SK-N-SH (cell line): ENCODE data around the gene RHBDL1. TPM values are rescaled to one million over a fixed set of nuclear protein-coding genes. Genes with fewer than 3 reads are reported as not detected.

Experiments used
- CTCF ChIA-PET: fragments of 300-600, 350-600 bp; formaldehyde crosslinking; extraction: SDS; loops from one replicate; lab custom pipeline; 2021; lab: Yijun Ruan, JAX
- POLR2A ChIA-PET: fragments of 350-600 bp; sonication (Branson Sonifier 250); formaldehyde crosslinking; extraction: SDS; loops from one replicate; lab custom pipeline; 2020; ENCODE audit warnings: antibody characterized with exemption, inconsistent platforms; lab: Yijun Ruan, JAX
- DNase-seq: peaks from one replicate; pipeline ENCODE4 v3.0.0; 2012
- H2AFZ ChIP-seq: fragments of 200-600 bp; sonication (generic); 2 replicates; pipeline ENCODE4 v1.8.1; 2016; ENCODE audit warnings: antibody characterized with exemption, mild to moderate bottlenecking, low read depth
- H3F3A ChIP-seq: fragments of 200-600 bp; sonication (generic); replicated peaks from 2 replicates; pipeline ENCODE3; 2016; ENCODE audit warnings: antibody characterized with exemption, mild to moderate bottlenecking; ENCODE audit not compliant: insufficient read depth
- H3K27ac ChIP-seq, 2 experiments: fragments of 200-500 bp in 1 of 2; fragments of 200-600 bp in 1 of 2; sonication (Bioruptor generic) in 1 of 2; sonication (generic), shearing (Covaris generic) in 1 of 2; 2 replicates each; pipeline versions ENCODE4 v1.5.1 to v1.6.1; 2014 to 2016; ENCODE audit warnings: low read depth in 2 of 2, inconsistent platforms in 1 of 2, low read length in 1 of 2, mild to moderate bottlenecking in 1 of 2, mixed read lengths in 1 of 2
- H3K27me3 ChIP-seq: fragments of 200-600 bp; sonication (generic), shearing (Covaris generic); 2 replicates; pipeline ENCODE4 v1.6.1; 2016; ENCODE audit warnings: mixed run types; ENCODE audit not compliant: insufficient read depth
- H3K36me3 ChIP-seq, 2 experiments: fragments of 200-500 bp in 1 of 2; fragments of 200-600 bp in 1 of 2; sonication (Bioruptor generic) in 1 of 2; sonication (generic) in 1 of 2; replicated peaks in 1 of 2; 2 replicates each; pipeline versions ENCODE3 to v1.5.1; 2014 to 2016; ENCODE audit warnings: low read length in 1 of 2, mild to moderate bottlenecking in 1 of 2; ENCODE audit not compliant: insufficient read depth in 2 of 2, control insufficient read depth in 1 of 2
- H3K4me1 ChIP-seq, 2 experiments: fragments of 200-500 bp in 1 of 2; fragments of 200-600 bp in 1 of 2; sonication (Bioruptor generic) in 1 of 2; sonication (generic), shearing (Covaris generic) in 1 of 2; 2 replicates each; pipeline versions ENCODE4 v1.5.1 to v1.6.1; 2014 to 2016; ENCODE audit warnings: low read depth in 1 of 2, low read length in 1 of 2, mixed run types in 1 of 2; ENCODE audit not compliant: insufficient read depth in 2 of 2, control insufficient read depth in 1 of 2
- H3K4me2 ChIP-seq: fragments of 200-600 bp; sonication (generic), shearing (Covaris generic); 2 replicates; pipeline ENCODE4 v1.6.1; 2017; ENCODE audit warnings: mixed run types
- H3K4me3 ChIP-seq, 2 experiments: fragments of 200-500 bp in 1 of 2; fragments of 200-600 bp in 1 of 2; sonication (Bioruptor generic) in 1 of 2; sonication (generic), shearing (Covaris generic) in 1 of 2; 2 replicates each; pipeline versions ENCODE4 v1.5.1 to v1.8.1; 2014 to 2016; ENCODE audit warnings: low read depth in 2 of 2, inconsistent platforms in 1 of 2, low read length in 1 of 2, mild to moderate bottlenecking in 1 of 2, mixed read lengths in 1 of 2, moderate library complexity in 1 of 2
- H3K79me2 ChIP-seq: fragments of 200-600 bp; sonication (generic); 2 replicates; pipeline ENCODE4 v1.8.1; 2017; ENCODE audit warnings: mild to moderate bottlenecking; ENCODE audit not compliant: insufficient read depth
- H3K9ac ChIP-seq: fragments of 200-600 bp; sonication (generic); 2 replicates; pipeline ENCODE4 v1.6.1; 2017; ENCODE audit warnings: mixed run types
- H3K9me2 ChIP-seq: fragments of 200-600 bp; sonication (generic); 2 replicates; pipeline ENCODE4 v1.6.1; 2017; ENCODE audit warnings: mixed run types
- H3K9me3 ChIP-seq: fragments of 200-600 bp; sonication (generic); 2 replicates; pipeline ENCODE4 v1.6.1; 2017; ENCODE audit warnings: mixed run types, mild to moderate bottlenecking, moderate library complexity
- H4K20me1 ChIP-seq: fragments of 200-600 bp; sonication (generic); 2 replicates; pipeline ENCODE4 v1.6.1; 2017; ENCODE audit warnings: mild to moderate bottlenecking, mixed run types; ENCODE audit not compliant: insufficient read depth
- CTCF ChIP-seq: fragments of 200-600 bp; sonication (generic); IDR thresholded peaks from 2 replicates; pipeline ENCODE4 v1.6.1; 2017; ENCODE audit warnings: antibody characterized with exemption, mild to moderate bottlenecking, moderate library complexity
- EP300 ChIP-seq, 2 experiments: IDR thresholded peaks; 2 replicates each; pipeline versions ENCODE4 v1.4.0 to v1.6.1; 2012; ENCODE audit warnings: borderline replicate concordance in 1 of 2, low read depth in 1 of 2, low read length in 1 of 2
- EZH2phosphoT487 ChIP-seq: fragments of 200-600 bp; sonication (generic); IDR thresholded peaks from 2 replicates; pipeline ENCODE4 v1.6.1; 2017; ENCODE audit warnings: low read depth, mixed run types, mild to moderate bottlenecking, antibody characterized with exemption, moderate library complexity, borderline replicate concordance
- FOSL2 ChIP-seq: IDR thresholded peaks from 2 replicates; pipeline ENCODE4 v1.4.0; 2012; ENCODE audit warnings: low read depth, mild to moderate bottlenecking, moderate library complexity, borderline replicate concordance
- FOXJ3 ChIP-seq: sonication (generic); formaldehyde crosslinking; IDR thresholded peaks from 2 replicates; pipeline ENCODE4 v1.5.1; 2020; ENCODE audit warnings: mild to moderate bottlenecking, missing genetic modification reagents
- FOXM1 ChIP-seq: IDR thresholded peaks from 2 replicates; pipeline ENCODE4 v1.4.0; 2012; ENCODE audit warnings: low read depth, mild to moderate bottlenecking
- GATA2 ChIP-seq: sonication (generic); formaldehyde crosslinking; IDR thresholded peaks from 2 replicates; pipeline ENCODE4 v1.5.0; 2020; ENCODE audit warnings: mild to moderate bottlenecking, missing genetic modification reagents
- MAX ChIP-seq: IDR thresholded peaks from 2 replicates; pipeline ENCODE4 v1.4.0; 2012; ENCODE audit warnings: low read depth
- NFIC ChIP-seq: IDR thresholded peaks from 2 replicates; pipeline ENCODE4 v1.4.0; 2012; ENCODE audit warnings: borderline replicate concordance
- NRF1 ChIP-seq: IDR thresholded peaks from 2 replicates; pipeline ENCODE4 v1.6.1; 2012; ENCODE audit warnings: low read depth, mild to moderate bottlenecking, low read length
- RCOR1 ChIP-seq: fragments of 150-350 bp; IDR thresholded peaks from 2 replicates; pipeline ENCODE4 v1.6.1; 2017; ENCODE audit warnings: antibody characterized with exemption, low read length
- REST ChIP-seq: IDR thresholded peaks from 2 replicates; pipeline ENCODE4 v1.6.1; 2012; ENCODE audit warnings: mild to moderate bottlenecking, low read depth, low read length, moderate library complexity
- YY1 ChIP-seq: IDR thresholded peaks from 2 replicates; pipeline ENCODE4 v1.4.0; 2012; ENCODE audit warnings: low read depth, mild to moderate bottlenecking
- ZBTB33 ChIP-seq: IDR thresholded peaks from 2 replicates; pipeline ENCODE4 v1.4.0; 2012; ENCODE audit warnings: low read depth, borderline replicate concordance
- WGBS: methylation state at CpG from one replicate; pipeline ENCODE4 v1.1.6; 2017; ENCODE audit warnings: low lambda C conversion rate; 5-methylcytosine and 5-hydroxymethylcytosine counted together
- polyA plus RNA-seq, 3 experiments: library from polyadenylated mRNA; depleted of rRNA; stranded (reverse); fragments of >200 nt; gene quantifications; 2 replicates each; pipeline ENCODE4 v1.2.3, GENCODE V29; 2012
- TF ChIP-seq, protein P1 (sequence below): fragments of 150-350 bp; IDR thresholded peaks from 2 replicates; pipeline ENCODE4 v1.6.1; 2017; ENCODE audit warnings: antibody characterized with exemption, low read length, low read depth, borderline replicate concordance
- TF ChIP-seq, protein P2 (sequence below): fragments of 150-350 bp; IDR thresholded peaks from 2 replicates; pipeline ENCODE4 v1.6.1; 2016; ENCODE audit warnings: mild to moderate bottlenecking, low read depth, low read length
- TF ChIP-seq, protein P3 (sequence below): IDR thresholded peaks from 2 replicates; pipeline ENCODE4; 2012
- TF ChIP-seq, protein P4 (sequence below): IDR thresholded peaks from 2 replicates; pipeline ENCODE4 v1.4.0; 2012; ENCODE audit warnings: low read depth, borderline replicate concordance

The RHBDL1 gene
- polyA plus RNA-seq, 1 of the 3 experiments (the other 2 are of a cell fraction) = 4.1 TPM

GRCh38 chr16:671353-672131, 3.9 kb upstream of the RHBDL1 start:
- no peak overlapping the region for H2AFZ ChIP-seq
- H3K4me3 ChIP-seq = no peak overlapping the region
- ChIA-PET POLR2A (no interaction called here), CTCF (interaction anchor here (0.9 to 2.6 kb wide), 3 partner anchors 11 to 18 kb away, joined by 3 to 15 read pairs (median 3); partner anchors contain the start of gene WDR24)
- H3K79me2 ChIP-seq = peaks cover 25% of the 10 kb centered on the region
- H3K4me1 ChIP-seq = peaks cover 0 to 22% of the 10 kb centered on the region in 2 experiments; a peak in 1 of 4 replicates
- H3K4me2 ChIP-seq = no peak overlapping the region
- no peak overlapping the region for H3K9ac ChIP-seq
- H3K9me3 ChIP-seq = no peaks in the 10 kb centered on the region
- no peaks in the 10 kb centered on the region for H3K27me3 ChIP-seq
- no peak overlapping the region; a peak in 1 of 4 replicates for H3K27ac ChIP-seq
- no peaks in the 10 kb centered on the region for H3K9me2 ChIP-seq
- WGBS = 97% methylated on average over 25 of the region's 40 CpGs
- TF ChIP-seq ZBTB33 (no peak), NFIC (no peak), REST (no peak), MAX (no peak), RCOR1 (no peak), CTCF (no peak), FOSL2 (no peak), YY1 (no peak), NRF1 (no peak), FOXM1 (no peak), EP300 (IDR thresholded peaks at IDR 0.05; ENCODE audit: borderline replicate concordance in 1 of 2, low read depth in 1 of 2, low read length in 1 of 2) (no peak), EZH2phosphoT487 (no peak), GATA2 (CRISPR knock-in tag) (no peak), FOXJ3 (CRISPR knock-in tag) (no peak)
- TF ChIP-seq, protein P1, sequence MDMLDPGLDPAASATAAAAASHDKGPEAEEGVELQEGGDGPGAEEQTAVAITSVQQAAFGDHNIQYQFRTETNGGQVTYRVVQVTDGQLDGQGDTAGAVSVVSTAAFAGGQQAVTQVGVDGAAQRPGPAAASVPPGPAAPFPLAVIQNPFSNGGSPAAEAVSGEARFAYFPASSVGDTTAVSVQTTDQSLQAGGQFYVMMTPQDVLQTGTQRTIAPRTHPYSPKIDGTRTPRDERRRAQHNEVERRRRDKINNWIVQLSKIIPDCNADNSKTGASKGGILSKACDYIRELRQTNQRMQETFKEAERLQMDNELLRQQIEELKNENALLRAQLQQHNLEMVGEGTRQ = no peak
- TF ChIP-seq, protein P2, sequence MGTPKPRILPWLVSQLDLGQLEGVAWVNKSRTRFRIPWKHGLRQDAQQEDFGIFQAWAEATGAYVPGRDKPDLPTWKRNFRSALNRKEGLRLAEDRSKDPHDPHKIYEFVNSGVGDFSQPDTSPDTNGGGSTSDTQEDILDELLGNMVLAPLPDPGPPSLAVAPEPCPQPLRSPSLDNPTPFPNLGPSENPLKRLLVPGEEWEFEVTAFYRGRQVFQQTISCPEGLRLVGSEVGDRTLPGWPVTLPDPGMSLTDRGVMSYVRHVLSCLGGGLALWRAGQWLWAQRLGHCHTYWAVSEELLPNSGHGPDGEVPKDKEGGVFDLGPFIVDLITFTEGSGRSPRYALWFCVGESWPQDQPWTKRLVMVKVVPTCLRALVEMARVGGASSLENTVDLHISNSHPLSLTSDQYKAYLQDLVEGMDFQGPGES = no peak
- TF ChIP-seq, protein P3, sequence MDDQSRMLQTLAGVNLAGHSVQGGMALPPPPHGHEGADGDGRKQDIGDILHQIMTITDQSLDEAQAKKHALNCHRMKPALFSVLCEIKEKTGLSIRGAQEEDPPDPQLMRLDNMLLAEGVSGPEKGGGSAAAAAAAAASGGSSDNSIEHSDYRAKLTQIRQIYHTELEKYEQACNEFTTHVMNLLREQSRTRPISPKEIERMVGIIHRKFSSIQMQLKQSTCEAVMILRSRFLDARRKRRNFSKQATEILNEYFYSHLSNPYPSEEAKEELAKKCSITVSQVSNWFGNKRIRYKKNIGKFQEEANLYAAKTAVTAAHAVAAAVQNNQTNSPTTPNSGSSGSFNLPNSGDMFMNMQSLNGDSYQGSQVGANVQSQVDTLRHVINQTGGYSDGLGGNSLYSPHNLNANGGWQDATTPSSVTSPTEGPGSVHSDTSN = no peak
- TF ChIP-seq, protein P4, sequence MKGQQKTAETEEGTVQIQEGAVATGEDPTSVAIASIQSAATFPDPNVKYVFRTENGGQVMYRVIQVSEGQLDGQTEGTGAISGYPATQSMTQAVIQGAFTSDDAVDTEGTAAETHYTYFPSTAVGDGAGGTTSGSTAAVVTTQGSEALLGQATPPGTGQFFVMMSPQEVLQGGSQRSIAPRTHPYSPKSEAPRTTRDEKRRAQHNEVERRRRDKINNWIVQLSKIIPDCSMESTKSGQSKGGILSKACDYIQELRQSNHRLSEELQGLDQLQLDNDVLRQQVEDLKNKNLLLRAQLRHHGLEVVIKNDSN = no peak
- DNase-seq = no peak
- H3K36me3 ChIP-seq = peaks cover 5 to 46% of the 10 kb centered on the region in 2 experiments
- peaks cover 4% of the 10 kb centered on the region for H3F3A ChIP-seq
- H4K20me1 ChIP-seq = 0 out of 2 replicates have a peak, but pooled peaks cover 6% of the 10 kb centered on the region
